HG03460 (cell line): ENCODE results near the gene CDC42EP1.
"Not testable (repeated sequence)": the region's sequence is repeated elsewhere in the genome, so short reads cannot be mapped to it uniquely, and the experiment has no call there.

Experiments
- ATAC-seq: cut with Tn5 transposase; IDR thresholded peaks from one replicate; pipeline ENCODE4 v1.9.1; 2021; ENCODE audit not compliant: unreplicated experiment

Gene CDC42EP1

GRCh38 chr22:37559901-37560607 is at the start of gene CDC42EP1:
TSS of gene CDC42EP1 (plus strand) at chr22:37560480. CDS start at chr22:37566350, 5,870 bp downstream.
- ATAC-seq: no peak

- ATAC-seq: no peak
Observed at GRCh38 chr22:37511395-37512104, 48.7 kb upstream of the CDC42EP1 start.

GRCh38 chr22:37514526-37515051 is 45.7 kb upstream of the CDC42EP1 start:
- no peak for ATAC-seq

GRCh38 chr22:37515901-37516300 is 44.4 kb upstream of the CDC42EP1 start:
- ATAC-seq: no peak

GRCh38 chr22:37516456-37516855 is 43.8 kb upstream of the CDC42EP1 start:
- ATAC-seq: no peak

GRCh38 chr22:37517826-37518450 is 42.3 kb upstream of the CDC42EP1 start:
- ATAC-seq: no peak

GRCh38 chr22:37518509-37519267 is 41.6 kb upstream of the CDC42EP1 start:
- no peak for ATAC-seq

GRCh38 chr22:37519268-37520195 is 40.7 kb upstream of the CDC42EP1 start, which contains the start of gene CARD10:
TSS of gene CARD10 (minus strand) at chr22:37519415. CDS start at chr22:37519200, 215 bp downstream.
- ATAC-seq: no peak

GRCh38 chr22:37520776-37521191 is 39.5 kb upstream of the CDC42EP1 start:
- ATAC-seq: no peak

- ATAC-seq: no peak
Observed at GRCh38 chr22:37521236-37521739, 39.0 kb upstream of the CDC42EP1 start.

GRCh38 chr22:37522482-37522881 is 37.8 kb upstream of the CDC42EP1 start:
- ATAC-seq: no peak

GRCh38 chr22:37525073-37525745 is 35.1 kb upstream of the CDC42EP1 start:
- no peak for ATAC-seq

GRCh38 chr22:37525746-37526350 is 34.4 kb upstream of the CDC42EP1 start:
- ATAC-seq: no peak

- ATAC-seq: no peak
Observed at GRCh38 chr22:37526376-37526775, 33.9 kb upstream of the CDC42EP1 start.

GRCh38 chr22:37527081-37527752 is 33.1 kb upstream of the CDC42EP1 start:
- ATAC-seq: not testable (repeated sequence)

- ATAC-seq: not testable (repeated sequence)
Observed at GRCh38 chr22:37527952-37528351, 32.3 kb upstream of the CDC42EP1 start.

- ATAC-seq: no peak
Observed at GRCh38 chr22:37529652-37530345, 30.5 kb upstream of the CDC42EP1 start.
